Mesenchymal stem cell (in vitro differentiated cells and primary cell): ENCODE measurements around the gene KIF6.
A peak's percentile ranks its signal among the peaks of the same experiment; 100 is the strongest.

Experiments used
- DNase-seq: peaks from one replicate; pipeline ENCODE4 v3.0.0-alpha.2; 2013
- H2AFZ ChIP-seq: one replicate; pipeline ENCODE4 v1.6.1; 2013; ENCODE audit warnings: low read depth, mild to moderate bottlenecking, control low read depth, inconsistent platforms, low read length, moderate library complexity
- H2AK5ac ChIP-seq: 2 replicates; pipeline ENCODE4 v1.6.1; 2013; ENCODE audit warnings: low read length, moderate library complexity, mild to moderate bottlenecking, inconsistent platforms; ENCODE audit not compliant: severe bottlenecking
- H2BK120ac ChIP-seq: one replicate; pipeline ENCODE4 v1.6.1; 2013; ENCODE audit warnings: low read depth, mild to moderate bottlenecking, inconsistent platforms, low read length, moderate library complexity
- H2BK12ac ChIP-seq, 2 experiments: one replicate each; pipeline ENCODE4 v1.6.1; 2013; ENCODE audit warnings: inconsistent platforms in 2 of 2, low read length in 2 of 2, mild to moderate bottlenecking in 2 of 2, moderate library complexity in 2 of 2, control low read depth in 1 of 2
- H2BK15ac ChIP-seq: one replicate; pipeline ENCODE4 v1.6.1; 2013; ENCODE audit warnings: mild to moderate bottlenecking, low read depth, inconsistent platforms; ENCODE audit not compliant: poor library complexity, severe bottlenecking
- H2BK5ac ChIP-seq: 2 replicates; pipeline ENCODE4 v1.6.1; 2013; ENCODE audit warnings: low read depth, mild to moderate bottlenecking, low read length, control low read depth, inconsistent platforms; ENCODE audit not compliant: poor library complexity, severe bottlenecking
- H3K14ac ChIP-seq, 2 experiments: one replicate each; pipeline ENCODE4 v1.6.1; 2013; ENCODE audit warnings: inconsistent platforms in 2 of 2, low read length in 2 of 2, control low read depth in 1 of 2, mild to moderate bottlenecking in 1 of 2, moderate library complexity in 1 of 2
- H3K18ac ChIP-seq, 2 experiments: one replicate each; pipeline ENCODE4 v1.6.1; 2013; ENCODE audit warnings: inconsistent platforms in 2 of 2, low read length in 2 of 2, control low read depth in 1 of 2, low read depth in 1 of 2, mild to moderate bottlenecking in 1 of 2
- H3K23ac ChIP-seq, 2 experiments: one replicate each; pipeline ENCODE4 v1.6.1; 2013; ENCODE audit warnings: inconsistent platforms in 2 of 2, low read length in 2 of 2, mild to moderate bottlenecking in 2 of 2, moderate library complexity in 2 of 2, control low read depth in 1 of 2
- H3K27ac ChIP-seq: 2 replicates; pipeline ENCODE4 v1.5.1; 2013; ENCODE audit warnings: mild to moderate bottlenecking, moderate library complexity, low read length, control low read depth, inconsistent platforms; ENCODE audit not compliant: poor library complexity, severe bottlenecking
- H3K27me3 ChIP-seq, 2 experiments: 2 replicates each; pipeline versions ENCODE4 v1.6.1 to v1.7.0; 2013; ENCODE audit warnings: low read length in 2 of 2, mild to moderate bottlenecking in 2 of 2, moderate library complexity in 2 of 2, control low read depth in 1 of 2, inconsistent platforms in 1 of 2; ENCODE audit not compliant: control insufficient read depth in 1 of 2, insufficient read depth in 1 of 2
- H3K36me3 ChIP-seq, 2 experiments: 2 replicates each; pipeline versions ENCODE4 v1.6.1 to v1.7.0; 2013; ENCODE audit warnings: low read length in 2 of 2, control low read depth in 1 of 2, inconsistent platforms in 1 of 2, low read depth in 1 of 2, mild to moderate bottlenecking in 1 of 2; ENCODE audit not compliant: insufficient read depth in 2 of 2, control insufficient read depth in 1 of 2
- H3K4ac ChIP-seq, 2 experiments: one replicate each; pipeline ENCODE4 v1.6.1; 2013; ENCODE audit warnings: inconsistent platforms in 2 of 2, low read length in 2 of 2, mild to moderate bottlenecking in 2 of 2, moderate library complexity in 2 of 2, control low read depth in 1 of 2, low read depth in 1 of 2
- H3K4me1 ChIP-seq: 2 replicates; pipeline ENCODE4 v1.6.1; 2013; ENCODE audit warnings: low read depth, low read length, control low read depth; ENCODE audit not compliant: control insufficient read depth, insufficient read depth
- H3K4me2 ChIP-seq: 2 replicates; pipeline ENCODE4 v1.6.1; 2013; ENCODE audit warnings: low read length, mild to moderate bottlenecking, inconsistent platforms; ENCODE audit not compliant: poor library complexity, severe bottlenecking
- H3K4me3 ChIP-seq, 2 experiments: 2 replicates each; pipeline versions ENCODE4 v1.5.1 to v1.7.0; 2013; ENCODE audit warnings: low read length in 2 of 2, mild to moderate bottlenecking in 2 of 2, control low read depth in 1 of 2, low read depth in 1 of 2; ENCODE audit not compliant: insufficient read depth in 1 of 2
- H3K79me1 ChIP-seq: replicated peaks from 2 replicates; pipeline ENCODE4 v1.6.1; 2013; ENCODE audit warnings: mild to moderate bottlenecking, control low read depth, low read length, inconsistent platforms; ENCODE audit not compliant: poor library complexity, severe bottlenecking
- H3K9ac ChIP-seq: 2 replicates; pipeline ENCODE4 v1.7.0; 2013; ENCODE audit warnings: mild to moderate bottlenecking, low read length, moderate library complexity
- H3K9me3 ChIP-seq: 2 replicates; pipeline ENCODE4 v1.7.0; 2013; ENCODE audit warnings: mild to moderate bottlenecking, low read length; ENCODE audit not compliant: control insufficient read depth
- H4K8ac ChIP-seq: one replicate; pipeline ENCODE4 v1.6.1; 2013; ENCODE audit warnings: inconsistent platforms, mild to moderate bottlenecking, low read length, moderate library complexity
- H4K91ac ChIP-seq: one replicate; pipeline ENCODE4 v1.6.1; 2013; ENCODE audit warnings: mild to moderate bottlenecking, low read length, inconsistent platforms
- WGBS: methylation state at CpG from one replicate; pipeline ENCODE4 v1.1.7; 2013; ENCODE audit warnings: mixed read lengths; 5-methylcytosine and 5-hydroxymethylcytosine counted together

The KIF6 gene

GRCh38 chr6:39424831-39425230, 300.4 kb downstream of the KIF6 start:
- no peak overlapping the region for H3K4me3 ChIP-seq
- no peak overlapping the region for H3K14ac ChIP-seq
- H3K4ac ChIP-seq, result no peak overlapping the region
- H3K23ac ChIP-seq, result no peak overlapping the region
- H3K4me1 ChIP-seq, result no peaks in the 10 kb centered on the region
- no peak overlapping the region for H2AFZ ChIP-seq
- H3K36me3 ChIP-seq, result no peaks in the 10 kb centered on the region
- no peak overlapping the region for H3K27ac ChIP-seq
- no peak overlapping the region for H4K91ac ChIP-seq
- H3K4me2 ChIP-seq, result no peak overlapping the region
- no peak overlapping the region for H4K8ac ChIP-seq
- H3K27me3 ChIP-seq, result no peaks in the 10 kb centered on the region
- WGBS, result 92% methylated on average over 3 of the region's 3 CpGs
- H2BK120ac ChIP-seq, result no peak overlapping the region
- peak overlapping the region; percentile 64 for H3K9ac ChIP-seq
- no peak overlapping the region for H2AK5ac ChIP-seq
- no peaks in the 10 kb centered on the region for H3K79me1 ChIP-seq
- H2BK5ac ChIP-seq, result no peak overlapping the region
- H3K9me3 ChIP-seq, result no peaks in the 10 kb centered on the region
- peak overlapping the region in 1 of 2 experiments; percentile 73 for H2BK12ac ChIP-seq
- no peak for DNase-seq
- peak overlapping the region; percentile 98 for H2BK15ac ChIP-seq
- no peak overlapping the region for H3K18ac ChIP-seq

- no peaks in the 10 kb centered on the region for H3K79me1 ChIP-seq
- no peak overlapping the region for H2AFZ ChIP-seq
- H3K4ac ChIP-seq, result no peak overlapping the region
- H4K8ac ChIP-seq, result peak overlapping the region; percentile 7
- no peak overlapping the region for H2BK120ac ChIP-seq
- no peak overlapping the region for H2AK5ac ChIP-seq
- DNase-seq, result no peak
- no peak overlapping the region for H3K23ac ChIP-seq
- H3K4me1 ChIP-seq, result no peaks in the 10 kb centered on the region
- H2BK15ac ChIP-seq, result peak overlapping the region; percentile 63
- no peak overlapping the region for H3K4me2 ChIP-seq
- H2BK12ac ChIP-seq, result peak overlapping the region; percentile 15 to 43
- peak overlapping the region in 1 of 2 experiments; percentile 50 for H3K18ac ChIP-seq
- no peaks in the 10 kb centered on the region for H3K27me3 ChIP-seq
- H4K91ac ChIP-seq, result peak overlapping the region; percentile 35
- peak overlapping the region; percentile 27 for H3K9ac ChIP-seq
- H3K9me3 ChIP-seq, result no peaks in the 10 kb centered on the region
- 89% methylated on average over 4 of the region's 6 CpGs for WGBS
- no peak overlapping the region for H3K27ac ChIP-seq
- H3K4me3 ChIP-seq, result no peak overlapping the region
- H3K36me3 ChIP-seq, result no peaks in the 10 kb centered on the region
- H3K14ac ChIP-seq, result no peak overlapping the region
- no peak overlapping the region for H2BK5ac ChIP-seq
Observed at GRCh38 chr6:39422238-39422637, 303.0 kb downstream of the KIF6 start.

GRCh38 chr6:39421383-39422225, 303.6 kb downstream of the KIF6 start:
- H3K9me3 ChIP-seq, result no peaks in the 10 kb centered on the region
- no peak overlapping the region for H3K27ac ChIP-seq
- no peak overlapping the region for H3K14ac ChIP-seq
- H3K4me1 ChIP-seq, result peaks cover 4% of the 10 kb centered on the region
- H3K4ac ChIP-seq, result no peak overlapping the region
- H4K8ac ChIP-seq, result peak overlapping the region; percentile 7
- 87% methylated on average over 10 of the region's 11 CpGs for WGBS
- peak overlapping the region; percentile 27 for H3K9ac ChIP-seq
- no peak overlapping the region for H2BK5ac ChIP-seq
- H3K23ac ChIP-seq, result no peak overlapping the region
- H3K36me3 ChIP-seq, result no peaks in the 10 kb centered on the region
- no peak overlapping the region for H2AFZ ChIP-seq
- H2BK12ac ChIP-seq, result peak overlapping the region in 1 of 2 experiments; percentile 15
- peak overlapping the region; percentile 35 for H4K91ac ChIP-seq
- H2BK15ac ChIP-seq, result peak overlapping the region; percentile 63
- peak; percentile 16 for DNase-seq
- peak overlapping the region in 1 of 2 experiments; percentile 17 for H3K18ac ChIP-seq
- H3K79me1 ChIP-seq, result no peaks in the 10 kb centered on the region
- H2BK120ac ChIP-seq, result no peak overlapping the region
- no peak overlapping the region for H2AK5ac ChIP-seq
- H3K27me3 ChIP-seq, result no peaks in the 10 kb centered on the region
- H3K4me2 ChIP-seq, result no peak overlapping the region
- H3K4me3 ChIP-seq, result no peak overlapping the region

GRCh38 chr6:39420300-39421265, 304.6 kb downstream of the KIF6 start:
- H2BK5ac ChIP-seq, result no peak overlapping the region
- no peak overlapping the region for H2AK5ac ChIP-seq
- 96% methylated on average over 11 of the region's 15 CpGs for WGBS
- H2BK12ac ChIP-seq, result no peak overlapping the region
- no peaks in the 10 kb centered on the region for H3K9me3 ChIP-seq
- no peaks in the 10 kb centered on the region for H3K79me1 ChIP-seq
- H3K27me3 ChIP-seq, result no peaks in the 10 kb centered on the region
- no peak overlapping the region for H2AFZ ChIP-seq
- no peak overlapping the region for H3K9ac ChIP-seq
- no peak overlapping the region for H3K18ac ChIP-seq
- no peak overlapping the region for H2BK15ac ChIP-seq
- H3K4me2 ChIP-seq, result no peak overlapping the region
- no peak overlapping the region for H3K4me3 ChIP-seq
- H3K14ac ChIP-seq, result no peak overlapping the region
- H2BK120ac ChIP-seq, result no peak overlapping the region
- no peaks in the 10 kb centered on the region for H3K36me3 ChIP-seq
- H4K8ac ChIP-seq, result no peak overlapping the region
- no peak overlapping the region for H3K27ac ChIP-seq
- H3K23ac ChIP-seq, result no peak overlapping the region
- H3K4me1 ChIP-seq, result peaks cover 4% of the 10 kb centered on the region
- DNase-seq, result no peak
- no peak overlapping the region for H4K91ac ChIP-seq
- no peak overlapping the region for H3K4ac ChIP-seq
